K562 (cell line): ENCODE measurements around the gene GTPBP6. TPM values are rescaled to one million over a fixed set of nuclear protein-coding genes. Genes with fewer than 3 reads are reported as not detected.

Experiments used
- ATAC-seq: fragments of 200-7000 bp; cut with Tn5 transposase; 3 replicates; pipeline ENCODE4 v1.9.1; 2020; ENCODE audit warnings: moderate library complexity
- BruUV-seq: library from RNA; stranded (reverse); fragments of 400-500 nt; replicated peaks from 2 replicates; lab custom pipeline; 2021; lab: Mats Ljungman, UMichigan
- CTCF ChIA-PET: fragments of 300-600 bp; formaldehyde crosslinking; extraction: SDS; loops from one replicate; lab custom pipeline; 2021; ENCODE audit warnings: low intra/inter-chr PET ratio; lab: Yijun Ruan, JAX
- POLR2A ChIA-PET: fragments of 300-600, 350-650 bp; sonication (Branson Sonifier 250); formaldehyde crosslinking; extraction: SDS; loops from one replicate; lab custom pipeline; 2021; ENCODE audit warnings: antibody characterized with exemption, inconsistent platforms; lab: Yijun Ruan, JAX
- DNase-seq, 4 experiments: peaks; one replicate each; pipeline versions ENCODE4 v3.0.0 to v3.0.0-alpha.2; 2011 to 2018; ENCODE audit warnings: low spot score in 3 of 4, mixed read lengths in 3 of 4; ENCODE audit errors: extremely low read depth in 1 of 4
- FAIRE-seq: peaks from 2 replicates; lab custom pipeline; 2011; peaks lifted over from hg19 to GRCh38; lab: Jason Lieb, UNC
- H2AFZ ChIP-seq: 2 replicates; pipeline ENCODE4 v1.6.0; 2011; ENCODE audit warnings: low read depth, low read length, control low read depth, inconsistent platforms
- H3K27ac ChIP-seq: fragments of 200-600 bp; 3 replicates; pipeline ENCODE4 v1.8.0; 2011; ENCODE audit warnings: low read depth, mild to moderate bottlenecking, control low read depth, inconsistent platforms, low read length, moderate library complexity, mixed read lengths; ENCODE audit errors: extremely low read depth
- H3K27me3 ChIP-seq, 2 experiments: fragments of 300-600 bp in 1 of 2; 2 replicates in 1 of 2; 3 replicates in 1 of 2; pipeline versions ENCODE4 v1.6.0 to v1.8.0; 2011; ENCODE audit warnings: inconsistent platforms in 2 of 2, low read length in 2 of 2, mild to moderate bottlenecking in 1 of 2, mixed read lengths in 1 of 2, moderate library complexity in 1 of 2; ENCODE audit not compliant: control insufficient read depth in 2 of 2, insufficient read depth in 2 of 2
- H3K36me3 ChIP-seq: fragments of 300-600 bp; 3 replicates; pipeline ENCODE4 v1.8.0; 2011; ENCODE audit warnings: mild to moderate bottlenecking, low read length, inconsistent platforms; ENCODE audit not compliant: control insufficient read depth, insufficient read depth
- H3K4me1 ChIP-seq, 2 experiments: fragments of 200-600 bp in 1 of 2; replicated peaks in 1 of 2; 2 replicates in 1 of 2; 3 replicates in 1 of 2; pipeline versions ENCODE4 v1.5.1 to v1.8.0; 2011; ENCODE audit warnings: inconsistent platforms in 2 of 2, low read length in 2 of 2, mild to moderate bottlenecking in 1 of 2, mixed read lengths in 1 of 2, moderate library complexity in 1 of 2; ENCODE audit not compliant: control insufficient read depth in 2 of 2, insufficient read depth in 2 of 2
- H3K4me2 ChIP-seq: 2 replicates; pipeline ENCODE4 v1.6.1; 2011; ENCODE audit warnings: low read length, control low read depth, inconsistent platforms, mixed read lengths; ENCODE audit not compliant: insufficient read depth
- H3K4me3 ChIP-seq: fragments of 200-600 bp; sonication (generic), shearing (Covaris generic); 2 replicates; pipeline ENCODE4 v1.5.1; 2016; ENCODE audit warnings: control low read depth, inconsistent platforms
- H3K79me2 ChIP-seq: fragments of 200-600 bp; 3 replicates; pipeline ENCODE4 v1.8.0; 2011; ENCODE audit warnings: low read length, inconsistent platforms; ENCODE audit not compliant: control insufficient read depth, insufficient read depth
- H3K9ac ChIP-seq, 2 experiments: 2 replicates each; pipeline versions ENCODE4 v1.6.0 to v1.6.1; 2011; ENCODE audit warnings: low read depth in 2 of 2, low read length in 2 of 2, control low read depth in 1 of 2, inconsistent platforms in 1 of 2, mild to moderate bottlenecking in 1 of 2, mixed read lengths in 1 of 2; ENCODE audit not compliant: insufficient read depth in 1 of 2
- H3K9me1 ChIP-seq: one replicate; pipeline ENCODE4 v1.6.0; 2011; ENCODE audit warnings: inconsistent platforms, mild to moderate bottlenecking, low read length, moderate library complexity; ENCODE audit not compliant: control insufficient read depth, insufficient read depth
- H3K9me3 ChIP-seq: replicated peaks from 2 replicates; pipeline ENCODE4 v1.5.1; 2011; ENCODE audit warnings: low read depth, low read length, inconsistent platforms; ENCODE audit not compliant: control insufficient read depth, insufficient read depth
- H4K20me1 ChIP-seq: replicated peaks from 2 replicates; pipeline ENCODE4 v1.6.1; 2011; ENCODE audit warnings: low read length, inconsistent platforms, mixed read lengths; ENCODE audit not compliant: control insufficient read depth, insufficient read depth
- MBD1 ChIP-seq: fragments of 250-450 bp; sonication (Bioruptor Pico); IDR thresholded peaks from 2 replicates; pipeline ENCODE4 v1.8.0; 2022; ENCODE audit warnings: inconsistent platforms
- PTRF ChIP-seq: fragments of 450-650 bp; IDR thresholded peaks from 2 replicates; pipeline ENCODE4 v1.6.1; 2016; ENCODE audit warnings: mild to moderate bottlenecking, missing genetic modification characterization, missing compliant biosample characterization
- TCF7 ChIP-seq: sonication (generic); IDR thresholded peaks from 2 replicates; pipeline ENCODE4 v1.6.1; 2016; ENCODE audit warnings: antibody characterized with exemption, borderline replicate concordance
- U2AF1 ChIP-seq: fragments of 200-400 bp; formaldehyde crosslinking; optimal IDR thresholded peaks from 2 replicates; pipeline ENCODE3; 2017; ENCODE audit warnings: mild to moderate bottlenecking, low read depth, low read length, moderate library complexity
- WGBS: fragments of 100-300 bp; shearing (Covaris generic); methylation state at CpG from one replicate; pipeline ENCODE4 v1.1.6; 2016; ENCODE audit warnings: low coverage, mixed read lengths; ENCODE audit not compliant: insufficient coverage; ENCODE audit errors: missing lambda C conversion rate; 5-methylcytosine and 5-hydroxymethylcytosine counted together
- in situ Hi-C: fragments of 300-500 bp; cut with MboI; formaldehyde crosslinking; loops from 4 replicates; pipeline ENCODE4 v1.15.0; 2018; ENCODE audit warnings: inconsistent platforms, mixed read lengths
- intact Hi-C: fragments of 100-400 bp; cut with micrococcal nuclease; formaldehyde crosslinking; loops from 2 replicates; pipeline ENCODE4 v1.14.2; 2022
- polyA plus RNA-seq, 8 experiments: library from polyadenylated mRNA; depleted of rRNA in 4 of 8; stranded (reverse) in 5 of 8; unstranded in 3 of 8; fragments of >200 nt; fragmentation: Nextera tagmentation in 2 of 8; fragmentation: Illumina TruSeq in 1 of 8; extraction: Ambion mirVana in 2 of 8; extraction: Trizol in 1 of 8; gene quantifications; 2 replicates each; pipeline versions ENCODE4 v1.2.1 to v1.2.3, GENCODE V29; 2011 to 2014; ENCODE audit warnings: inconsistent platforms in 1 of 8, missing spikeins in 1 of 8
- total RNA-seq, 7 experiments: library from RNA; depleted of rRNA in 6 of 7; stranded (reverse); fragments of >200 nt in 6 of 7; fragmentation: Illumina TruSeq in 2 of 7; extraction: Trizol in 2 of 7; gene quantifications; 2 replicates each; pipeline versions ENCODE4 v1.2.1 to v1.2.3, GENCODE V29; 2011 to 2021; ENCODE audit warnings: low replicate concordance in 1 of 7

GTPBP6 gene
- total and polyA plus RNA-seq, 9 of the 15 experiments (the other 6 are each of a cell fraction or from before 2014, with no cell fraction given): 0.24 to 35.2 (median 8.0) TPM

GRCh38 chrX:291411-291901 is 27.1 kb downstream of the GTPBP6 start:
- no peaks in the 10 kb centered on the region; a peak in 2 of 5 replicates for H3K4me1 ChIP-seq
- intact Hi-C loops: no loop called here
- no peaks in the 10 kb centered on the region for H3K27me3 ChIP-seq
- no peak overlapping the region for H3K9ac ChIP-seq
- no peaks in the 10 kb centered on the region for H3K9me1 ChIP-seq
- in situ Hi-C loops: no loop called here
- no peak for DNase-seq
- no peak overlapping the region for H2AFZ ChIP-seq
- ChIA-PET CTCF (no interaction called here), POLR2A (no interaction called here)
- H3K27ac ChIP-seq: no peak overlapping the region
- H3K4me2 ChIP-seq: no peak overlapping the region
- BruUV-seq: no TSS peak
- peaks cover 71% of the 10 kb centered on the region; the same call in 2 of the 3 replicates for H3K36me3 ChIP-seq
- ATAC-seq: no peak
- TF ChIP-seq PTRF (tag): no peak
- TF ChIP-seq TCF7: no peak
- TF ChIP-seq U2AF1: no peak
- no peak for TF ChIP-seq MBD1 (CRISPR knock-in tag)
- H3K9me3 ChIP-seq: no peaks in the 10 kb centered on the region
- no peaks in the 10 kb centered on the region for H4K20me1 ChIP-seq
- peaks cover 10% of the 10 kb centered on the region for H3K79me2 ChIP-seq
- whole genome bisulfite sequencing: 98% methylated on average over 18 of the region's 29 CpGs
- FAIRE-seq: no peak
- no peak overlapping the region for H3K4me3 ChIP-seq
